ENCODE measurements around the gene TSPAN31.

TSPAN31 gene

GRCh38 chr12:57722716-57723629 lies 21.9 kb upstream of the TSPAN31 start:
- no peak for DNase-seq (ENCODE audit: low spot score)

GRCh38 chr12:57723630-57723962 lies 21.2 kb upstream of the TSPAN31 start:
- DNase-seq (ENCODE audit: low spot score), result no peak

- DNase-seq (ENCODE audit: low spot score), result no peak
These were observed 20.6 kb upstream of the TSPAN31 start for GRCh38 chr12:57724003-57724935.

GRCh38 chr12:57724936-57725740 lies 19.7 kb upstream of the TSPAN31 start:
- no peak for DNase-seq (ENCODE audit: low spot score)

- DNase-seq (ENCODE audit: low spot score), result no peak
These were observed 19.0 kb upstream of the TSPAN31 start for GRCh38 chr12:57725851-57726150.

GRCh38 chr12:57726151-57726883 lies 18.5 kb upstream of the TSPAN31 start:
- peak; percentile 95 for DNase-seq (ENCODE audit: low spot score)

- no peak for DNase-seq (ENCODE audit: low spot score)
These were observed 17.7 kb upstream of the TSPAN31 start for GRCh38 chr12:57726884-57727757.

- DNase-seq (ENCODE audit: low spot score), result no peak
These were observed 17.0 kb upstream of the TSPAN31 start for GRCh38 chr12:57727758-57728395.

- no peak for DNase-seq (ENCODE audit: low spot score)
These were observed 15.5 kb upstream of the TSPAN31 start for GRCh38 chr12:57729321-57729844.

- no peak for DNase-seq (ENCODE audit: low spot score)
These were observed 14.3 kb upstream of the TSPAN31 start for GRCh38 chr12:57730336-57731067.

- DNase-seq (ENCODE audit: low spot score), result no peak
These were observed 13.3 kb upstream of the TSPAN31 start for GRCh38 chr12:57731411-57732080.

GRCh38 chr12:57732270-57732669 lies 12.6 kb upstream of the TSPAN31 start:
- no peak for DNase-seq (ENCODE audit: low spot score)

GRCh38 chr12:57732726-57733593 lies 11.9 kb upstream of the TSPAN31 start:
- DNase-seq (ENCODE audit: low spot score), result no peak

GRCh38 chr12:57733928-57734327 lies 10.9 kb upstream of the TSPAN31 start:
- no peak for DNase-seq (ENCODE audit: low spot score)

GRCh38 chr12:57734591-57734990 lies 10.2 kb upstream of the TSPAN31 start:
- DNase-seq (ENCODE audit: low spot score), result no peak

GRCh38 chr12:57735198-57735855 lies 9.5 kb upstream of the TSPAN31 start:
- DNase-seq (ENCODE audit: low spot score), result peak; percentile 87
